ENCODE measurements around the gene TRAPPC12. TPM values are rescaled to one million over a fixed set of nuclear protein-coding genes. Genes with fewer than 3 reads are reported as not detected.

TRAPPC12 gene
- total RNA-seq, 1 donor from 2014 or later = 121 TPM

GRCh38 chr2:3433339-3433699, 53.8 kb downstream of the TRAPPC12 start:
- H3K9me3 Mint-ChIP-seq (ENCODE audit: low read depth) = no peaks in the 10 kb centered on the region

GRCh38 chr2:3433776-3434400, 54.4 kb downstream of the TRAPPC12 start:
- H3K27ac Mint-ChIP-seq = no peak overlapping the region
- TF ChIP-seq CTCF (IDR thresholded peaks at IDR 0.05; ENCODE audit: unreplicated experiment) = no peak
- H3K36me3 Mint-ChIP-seq (ENCODE audit: insufficient read depth) = peaks cover 10% of the 10 kb centered on the region
- no peaks in the 10 kb centered on the region for H3K9me3 Mint-ChIP-seq (ENCODE audit: low read depth)
- no peak overlapping the region for H3K4me3 Mint-ChIP-seq (ENCODE audit: low read depth)
- no peaks in the 10 kb centered on the region for H3K4me1 Mint-ChIP-seq (ENCODE audit: low read depth)
- DNase-seq (ENCODE audit: low spot score, unreplicated experiment) = no peak
- H3K27me3 Mint-ChIP-seq = no peaks in the 10 kb centered on the region

More at GRCh38 chr2:3433339-3433699, 53.8 kb downstream of the TRAPPC12 start:
- Mint-ChIP-seq H3K27me3 (no peaks in the 10 kb centered on the region), H3K36me3 (ENCODE audit: insufficient read depth) (peaks cover 9% of the 10 kb centered on the region), H3K4me3 (ENCODE audit: low read depth) (no peak overlapping the region), H3K27ac (no peak overlapping the region), H3K4me1 (ENCODE audit: low read depth) (no peaks in the 10 kb centered on the region)
- DNase-seq (ENCODE audit: low spot score, unreplicated experiment) = no peak
- TF ChIP-seq CTCF (IDR thresholded peaks at IDR 0.05; ENCODE audit: unreplicated experiment) = no peak

GRCh38 chr2:3434654-3435053, 55.2 kb downstream of the TRAPPC12 start:
- no peaks in the 10 kb centered on the region for H3K4me1 Mint-ChIP-seq (ENCODE audit: low read depth)
- H3K9me3 Mint-ChIP-seq (ENCODE audit: low read depth) = no peaks in the 10 kb centered on the region
- H3K4me3 Mint-ChIP-seq (ENCODE audit: low read depth) = no peak overlapping the region
- peaks cover 6% of the 10 kb centered on the region for H3K36me3 Mint-ChIP-seq (ENCODE audit: insufficient read depth)
- H3K27ac Mint-ChIP-seq = no peak overlapping the region
- DNase-seq (ENCODE audit: low spot score, unreplicated experiment) = no peak
- H3K27me3 Mint-ChIP-seq = no peaks in the 10 kb centered on the region
- no peak for TF ChIP-seq CTCF (IDR thresholded peaks at IDR 0.05; ENCODE audit: unreplicated experiment)

- Mint-ChIP-seq H3K9me3 (ENCODE audit: low read depth) (no peaks in the 10 kb centered on the region), H3K4me3 (ENCODE audit: low read depth) (no peak overlapping the region), H3K4me1 (ENCODE audit: low read depth) (peaks cover 2% of the 10 kb centered on the region), H3K36me3 (ENCODE audit: insufficient read depth) (peaks cover 4% of the 10 kb centered on the region), H3K27ac (no peak overlapping the region), H3K27me3 (no peaks in the 10 kb centered on the region)
- no peak for DNase-seq (ENCODE audit: low spot score, unreplicated experiment)
- TF ChIP-seq CTCF (IDR thresholded peaks at IDR 0.05; ENCODE audit: unreplicated experiment) = no peak
Measured at GRCh38 chr2:3435445-3435844, 56.0 kb downstream of the TRAPPC12 start.

- no peak for TF ChIP-seq CTCF (IDR thresholded peaks at IDR 0.05; ENCODE audit: unreplicated experiment)
- Mint-ChIP-seq H3K4me1 (ENCODE audit: low read depth) (peaks cover 7% of the 10 kb centered on the region), H3K36me3 (ENCODE audit: insufficient read depth) (peaks cover 6% of the 10 kb centered on the region), H3K4me3 (ENCODE audit: low read depth) (no peak overlapping the region), H3K9me3 (ENCODE audit: low read depth) (no peaks in the 10 kb centered on the region), H3K27me3 (no peaks in the 10 kb centered on the region), H3K27ac (no peak overlapping the region)
- no peak for DNase-seq (ENCODE audit: low spot score, unreplicated experiment)
Measured at GRCh38 chr2:3440477-3440876, 61.0 kb downstream of the TRAPPC12 start.

Measured in progenitor cell of endocrine pancreas (in vitro differentiated cells).